GM21390 (cell line): ENCODE results near the gene ARID3B.
"Not testable (repeated sequence)": the region's sequence is repeated elsewhere in the genome, so short reads cannot be mapped to it uniquely, and the experiment has no call there.

Experiments
- ATAC-seq: cut with Tn5 transposase; IDR thresholded peaks from one replicate; pipeline ENCODE4 v1.9.1; 2021; ENCODE audit not compliant: unreplicated experiment

The ARID3B gene

GRCh38 chr15:74540761-74541493, at the start of gene ARID3B:
ARID3B (plus strand) TSS chr15:74541220; CDS start chr15:74543937, 2,717 bp downstream.
- ATAC-seq: peak; percentile 73

- ATAC-seq: no peak
These were observed 44.4 kb upstream of the ARID3B start for GRCh38 chr15:74496648-74497047.

GRCh38 chr15:74497584-74497983, 43.4 kb upstream of the ARID3B start:
- no peak for ATAC-seq

- no peak for ATAC-seq
These were observed 41.7 kb upstream of the ARID3B start for GRCh38 chr15:74499366-74499765.

GRCh38 chr15:74500401-74500800, 40.6 kb upstream of the ARID3B start:
- ATAC-seq: no peak

- no peak for ATAC-seq
These were observed 38.7 kb upstream of the ARID3B start for GRCh38 chr15:74502301-74502700.

- ATAC-seq: no peak
These were observed 36.6 kb upstream of the ARID3B start for GRCh38 chr15:74504418-74504817.

- ATAC-seq: no peak
These were observed 36.2 kb upstream of the ARID3B start for GRCh38 chr15:74504836-74505235.

- no peak for ATAC-seq
These were observed 35.0 kb upstream of the ARID3B start for GRCh38 chr15:74505837-74506514.

- ATAC-seq: no peak
These were observed 34.5 kb upstream of the ARID3B start for GRCh38 chr15:74506515-74506840.

GRCh38 chr15:74511583-74511982, 29.4 kb upstream of the ARID3B start:
- no peak for ATAC-seq

GRCh38 chr15:74514059-74514458, 27.0 kb upstream of the ARID3B start:
- not testable (repeated sequence) for ATAC-seq

- no peak for ATAC-seq
These were observed 23.9 kb upstream of the ARID3B start for GRCh38 chr15:74517096-74517495.

- no peak for ATAC-seq
These were observed 21.7 kb upstream of the ARID3B start for GRCh38 chr15:74519311-74519710.

GRCh38 chr15:74520407-74520806, 20.6 kb upstream of the ARID3B start:
- no peak for ATAC-seq

- no peak for ATAC-seq
These were observed 17.0 kb upstream of the ARID3B start for GRCh38 chr15:74523982-74524381.

GRCh38 chr15:74525309-74525708, 15.7 kb upstream of the ARID3B start:
- ATAC-seq: no peak

GRCh38 chr15:74525945-74526344, 15.1 kb upstream of the ARID3B start:
- no peak for ATAC-seq

GRCh38 chr15:74528876-74529275, 12.1 kb upstream of the ARID3B start:
- no peak for ATAC-seq

GRCh38 chr15:74529921-74530320, 11.1 kb upstream of the ARID3B start:
- ATAC-seq: no peak

- ATAC-seq: no peak
These were observed 10.3 kb upstream of the ARID3B start for GRCh38 chr15:74530771-74531143.

GRCh38 chr15:74531144-74531811, 9.7 kb upstream of the ARID3B start:
- ATAC-seq: no peak
